ENCODE measurements around the gene THOC2.
"Not testable (repeated sequence)": the region's sequence is repeated elsewhere in the genome, so short reads cannot be mapped to it uniquely, and the experiment has no call there.

DNA sequence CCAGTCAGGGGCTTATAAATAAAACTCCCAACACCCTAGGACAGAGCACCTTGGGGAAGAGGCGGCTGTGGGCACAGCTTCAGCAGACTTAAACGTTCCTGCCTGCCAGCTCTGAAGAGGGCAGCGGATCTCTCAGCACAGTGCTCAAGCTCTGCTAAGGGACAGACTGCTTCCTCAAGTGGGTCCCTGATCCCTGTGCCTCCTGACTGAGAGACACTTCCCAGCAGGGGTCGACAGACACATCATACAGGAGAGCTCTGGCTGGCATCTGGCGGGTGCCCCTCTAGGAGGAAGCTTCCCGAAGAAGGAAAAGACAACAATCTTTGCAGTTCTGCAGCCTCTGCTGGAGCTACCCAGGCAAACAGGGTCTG is 84.1 kb downstream of the THOC2 start:
- not testable (repeated sequence) for TF ChIP-seq POLR2A, CTCF (IDR thresholded peaks at IDR 0.05)

All from right lobe of liver (tissue), 4 donors.